ENCODE data around the gene MCCC1.

- TF ChIP-seq CTCF (IDR thresholded peaks at IDR 0.05) (peak in 1 of 3 experiments; percentile 19), POLR2A (IDR thresholded peaks at IDR 0.05; ENCODE audit: low read depth) (peak; percentile 37), EP300 (IDR thresholded peaks at IDR 0.05) (no peak), POLR2AphosphoS5 (IDR thresholded peaks at IDR 0.05) (peak; percentile 95 to 97)
Observed at GRCh38 chr3:183099026-183099837, at the start of gene MCCC1.
